Astrocyte of the spinal cord (primary cell): Measurements from ENCODE around the gene BST1.

Source experiments
- DNase-seq: peaks from one replicate; pipeline ENCODE4 v3.0.0; 2011; ENCODE audit warnings: low read depth, low spot score
- H3K4me3 ChIP-seq: 2 replicates; pipeline ENCODE4 v1.5.1; 2011; ENCODE audit warnings: low read depth, mild to moderate bottlenecking, low read length, moderate library complexity
- CTCF ChIP-seq: IDR thresholded peaks from 2 replicates; pipeline ENCODE4 v1.5.1; 2012; ENCODE audit warnings: low read depth, mild to moderate bottlenecking, low read length, inconsistent platforms
- in situ Hi-C: cut with HindIII; loops from 2 replicates; pipeline ENCODE4 v1.10.0; 2017; ENCODE audit warnings: low sequenced_read_pairs

The BST1 gene

DNA sequence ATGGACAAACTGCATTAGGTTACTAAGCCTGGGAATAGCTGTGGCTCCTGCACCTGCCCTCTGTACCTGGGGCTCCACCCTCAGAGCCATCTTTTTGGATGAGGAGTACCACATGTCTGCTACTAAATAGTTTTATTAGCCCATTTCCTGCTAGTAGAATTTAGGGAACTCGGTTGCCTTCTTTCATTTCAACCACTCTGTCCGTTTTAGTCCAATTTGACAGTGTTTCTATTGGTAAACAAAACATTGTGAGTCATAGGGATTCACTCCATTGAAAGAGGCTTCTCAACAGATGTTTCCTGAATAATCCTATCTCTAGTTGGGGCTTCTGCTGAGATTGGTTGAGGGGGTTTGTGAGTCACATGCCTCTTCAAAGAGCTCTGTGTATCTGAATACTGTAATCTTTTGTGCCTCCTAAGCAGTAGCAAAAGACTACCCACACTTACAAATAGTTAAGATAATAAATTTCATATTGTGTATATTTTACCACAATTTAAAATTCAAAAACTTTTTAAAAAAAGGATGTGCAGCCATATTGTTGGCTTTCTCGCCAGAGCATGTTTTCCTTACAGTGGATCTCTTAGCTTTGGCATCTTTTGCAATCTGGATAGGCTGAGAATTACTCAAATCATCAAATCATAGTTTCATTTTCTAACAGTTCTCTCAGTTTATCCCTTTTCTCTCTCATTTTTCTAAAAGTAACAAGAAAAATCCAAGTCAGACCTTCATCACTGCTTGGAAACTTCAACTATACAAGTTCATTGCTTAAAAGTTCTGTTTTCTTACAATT, 11.3 kb upstream of the BST1 start:
- H3K4me3 ChIP-seq = no peak overlapping the region
- peak; percentile 61 for DNase-seq

GRCh38 chr4:15692602-15693001, 10.3 kb upstream of the BST1 start:
- DNase-seq = peak; percentile 33
- TF ChIP-seq CTCF = no peak
- in situ Hi-C loops = no loop called here
- H3K4me3 ChIP-seq = no peak overlapping the region

More for the DNA sequence above, 11.3 kb upstream of the BST1 start:
- in situ Hi-C loops = no loop called here
- TF ChIP-seq CTCF = no peak

GRCh38 chr4:15694431-15694830, 8.4 kb upstream of the BST1 start:
- no peak overlapping the region for H3K4me3 ChIP-seq
- in situ Hi-C loops = no loop called here
- TF ChIP-seq CTCF = no peak
- DNase-seq = peak; percentile 47

- DNase-seq = peak; percentile 98
- in situ Hi-C loops = no loop called here
- H3K4me3 ChIP-seq = no peak overlapping the region
- TF ChIP-seq CTCF = no peak
Measured at GRCh38 chr4:15695240-15695699, 7.6 kb upstream of the BST1 start.

GRCh38 chr4:15695729-15696128, 7.1 kb upstream of the BST1 start:
- no peak overlapping the region for H3K4me3 ChIP-seq
- TF ChIP-seq CTCF = no peak
- no peak for DNase-seq
- in situ Hi-C loops = no loop called here

GRCh38 chr4:15696866-15697265, 6.0 kb upstream of the BST1 start:
- in situ Hi-C loops = no loop called here

More at GRCh38 chr4:15696866-15697265, 6.0 kb upstream of the BST1 start:
- DNase-seq = no peak
- no peak overlapping the region for H3K4me3 ChIP-seq
- TF ChIP-seq CTCF = no peak
